Neural crest cell (in vitro differentiated cells): Measurements from ENCODE around the gene LMX1B. TPM values are rescaled to one million over a fixed set of nuclear protein-coding genes. Genes with fewer than 3 reads are reported as not detected.

ENCODE experiments used
- DNase-seq: peaks from one replicate; pipeline ENCODE4 v3.0.0; 2021; ENCODE audit warnings: low read depth, mixed read lengths, low spot score
- H3K27ac Mint-ChIP-seq: one replicate; pipeline ENCODE4 v1.8.0; 2021; ENCODE audit warnings: mild to moderate bottlenecking, mixed read lengths; ENCODE audit not compliant: unreplicated experiment
- H3K27me3 Mint-ChIP-seq: 2 replicates; pipeline ENCODE4 v1.8.0; 2021; ENCODE audit warnings: low read depth, mild to moderate bottlenecking, mixed read lengths
- H3K36me3 Mint-ChIP-seq: 2 replicates; pipeline ENCODE4 v1.8.0; 2021; ENCODE audit warnings: low read depth, mild to moderate bottlenecking, mixed read lengths
- H3K4me1 Mint-ChIP-seq: 2 replicates; pipeline ENCODE4 v1.8.0; 2021; ENCODE audit warnings: mixed read lengths
- H3K4me3 Mint-ChIP-seq: one replicate; pipeline ENCODE4 v1.8.0; 2021; ENCODE audit warnings: mild to moderate bottlenecking, mixed read lengths
- H3K9me3 Mint-ChIP-seq: 2 replicates; pipeline ENCODE4 v1.8.0; 2021; ENCODE audit warnings: mixed read lengths
- total RNA-seq: library from RNA; stranded (reverse); gene quantifications from 2 replicates; pipeline ENCODE4 v1.2.1, GENCODE V29; 2021
- TF ChIP-seq, protein P1 (sequence below): fragments of 200-600 bp; sonication (generic); conservative IDR thresholded peaks from 2 replicates; pipeline ENCODE4 v1.5.0; 2021; ENCODE audit warnings: antibody characterized with exemption, mild to moderate bottlenecking

Gene LMX1B
- total RNA-seq, 1 donor from 2014 or later, result 10.5 TPM

DNA sequence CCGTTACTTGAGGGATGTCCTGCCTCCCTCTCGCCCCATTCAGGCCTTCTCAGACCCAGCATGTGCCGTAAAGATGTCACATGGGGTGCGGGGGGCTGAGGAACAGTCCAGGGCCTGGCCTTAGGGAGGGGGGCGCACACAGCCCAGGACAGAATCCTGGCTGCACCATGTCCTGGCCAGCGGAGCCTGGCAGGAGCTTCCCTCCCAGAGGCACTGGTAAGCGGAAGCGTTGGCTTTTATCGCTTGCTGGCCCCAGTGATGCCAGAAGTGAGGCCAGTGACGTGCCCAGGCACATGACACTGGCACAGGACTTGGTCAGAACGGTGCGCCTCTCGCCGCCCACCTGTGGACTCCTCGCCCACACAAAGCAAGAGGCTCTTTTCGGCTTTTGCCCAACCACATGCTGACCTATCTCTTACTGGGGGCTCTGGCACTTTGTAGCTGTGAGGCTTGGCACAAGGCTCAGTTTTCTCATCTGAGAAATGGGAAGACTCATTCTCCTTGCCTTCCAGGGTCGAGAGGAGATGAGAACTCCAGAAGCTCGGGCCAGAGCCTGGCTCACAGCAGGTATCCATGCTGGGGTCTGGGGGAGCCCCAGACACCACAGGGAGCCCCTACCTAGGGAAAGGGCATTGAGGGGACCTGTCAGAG, 59.0 kb downstream of the LMX1B start:
- Mint-ChIP-seq H3K9me3 (no peaks in the 10 kb centered on the region), H3K36me3 (no peaks in the 10 kb centered on the region), H3K4me3 (no peak overlapping the region), H3K27ac (no peak overlapping the region), H3K27me3 (peaks cover 50% of the 10 kb centered on the region), H3K4me1 (peaks cover 29% of the 10 kb centered on the region)
- no peak for DNase-seq
- TF ChIP-seq, protein P1, sequence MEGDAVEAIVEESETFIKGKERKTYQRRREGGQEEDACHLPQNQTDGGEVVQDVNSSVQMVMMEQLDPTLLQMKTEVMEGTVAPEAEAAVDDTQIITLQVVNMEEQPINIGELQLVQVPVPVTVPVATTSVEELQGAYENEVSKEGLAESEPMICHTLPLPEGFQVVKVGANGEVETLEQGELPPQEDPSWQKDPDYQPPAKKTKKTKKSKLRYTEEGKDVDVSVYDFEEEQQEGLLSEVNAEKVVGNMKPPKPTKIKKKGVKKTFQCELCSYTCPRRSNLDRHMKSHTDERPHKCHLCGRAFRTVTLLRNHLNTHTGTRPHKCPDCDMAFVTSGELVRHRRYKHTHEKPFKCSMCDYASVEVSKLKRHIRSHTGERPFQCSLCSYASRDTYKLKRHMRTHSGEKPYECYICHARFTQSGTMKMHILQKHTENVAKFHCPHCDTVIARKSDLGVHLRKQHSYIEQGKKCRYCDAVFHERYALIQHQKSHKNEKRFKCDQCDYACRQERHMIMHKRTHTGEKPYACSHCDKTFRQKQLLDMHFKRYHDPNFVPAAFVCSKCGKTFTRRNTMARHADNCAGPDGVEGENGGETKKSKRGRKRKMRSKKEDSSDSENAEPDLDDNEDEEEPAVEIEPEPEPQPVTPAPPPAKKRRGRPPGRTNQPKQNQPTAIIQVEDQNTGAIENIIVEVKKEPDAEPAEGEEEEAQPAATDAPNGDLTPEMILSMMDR, result no peak

DNA sequence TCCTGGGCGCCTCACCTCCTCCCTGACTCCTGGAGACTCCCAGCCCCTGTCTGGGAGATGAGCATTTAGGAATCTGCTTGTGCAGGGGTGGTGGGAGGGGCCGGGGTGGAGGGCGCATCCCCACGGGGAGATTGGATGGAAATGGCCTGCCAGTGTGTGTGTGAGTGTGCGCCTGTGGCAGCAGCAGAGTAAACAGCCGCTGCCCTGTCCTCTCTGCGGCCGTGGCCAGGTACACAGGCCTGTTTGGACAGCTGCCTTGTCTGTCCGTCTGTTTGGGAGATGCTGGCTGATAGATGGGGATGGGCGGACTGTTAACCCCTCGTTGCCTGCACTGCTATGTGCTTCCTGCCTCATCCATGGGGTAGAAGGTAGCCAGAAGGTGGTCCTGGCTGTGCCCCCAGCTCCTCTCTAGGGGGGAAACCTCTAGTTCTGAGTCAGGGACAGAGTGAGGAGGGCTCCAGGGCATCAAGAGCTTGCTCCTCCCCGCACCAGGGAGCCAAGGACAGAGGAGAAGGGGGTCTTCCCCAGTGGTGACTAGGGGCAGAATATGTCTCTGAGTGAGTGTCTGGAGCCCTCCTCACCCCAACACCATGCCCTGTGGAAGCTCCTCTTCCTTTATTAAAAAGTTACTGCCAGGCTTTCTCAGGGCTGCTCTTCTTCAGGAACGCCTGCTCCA, 60.1 kb downstream of the LMX1B start:
- TF ChIP-seq, protein P1, result no peak
- Mint-ChIP-seq H3K36me3 (no peaks in the 10 kb centered on the region), H3K27me3 (peaks cover 61% of the 10 kb centered on the region), H3K4me3 (no peak overlapping the region), H3K4me1 (peaks cover 31% of the 10 kb centered on the region), H3K9me3 (no peaks in the 10 kb centered on the region), H3K27ac (no peak overlapping the region)
- no peak for DNase-seq

DNA sequence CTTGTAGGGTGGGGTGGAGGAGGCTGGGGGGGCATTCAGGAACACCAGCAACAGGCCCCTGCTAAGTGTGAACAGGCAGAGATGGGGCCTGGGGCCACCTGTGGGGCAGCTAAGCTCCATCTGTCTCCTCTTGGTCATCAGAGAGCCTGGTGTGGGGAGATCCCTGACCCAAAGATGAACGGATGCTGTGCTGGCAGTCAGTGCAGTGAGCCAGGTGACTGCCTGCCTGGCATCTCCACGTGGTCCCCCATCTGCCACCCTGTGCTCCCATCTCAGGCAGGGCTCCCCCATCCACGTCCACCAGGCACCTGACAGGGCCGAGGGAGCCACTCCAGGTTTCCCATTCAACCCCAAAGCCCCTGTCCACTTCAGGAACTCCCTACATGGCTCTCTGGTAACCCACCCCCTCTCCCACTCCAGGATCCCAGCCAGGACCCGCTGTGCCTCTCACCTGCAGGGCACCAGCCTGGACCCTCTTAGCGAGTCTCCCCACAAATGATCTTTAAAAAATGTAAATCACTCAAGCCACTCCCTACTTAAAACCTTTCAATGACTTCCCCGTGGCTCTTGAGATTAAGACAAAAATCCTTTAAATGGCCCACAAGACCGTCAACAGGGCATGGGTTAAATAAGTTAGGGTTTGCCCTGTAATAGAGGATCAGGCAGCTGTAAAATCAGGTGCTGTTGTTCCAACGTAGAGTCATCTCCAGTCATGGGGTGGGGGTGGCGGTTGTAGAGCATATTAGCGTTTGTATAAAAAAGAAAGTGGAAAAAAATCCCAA, 60.8 kb downstream of the LMX1B start:
- Mint-ChIP-seq H3K4me1 (peaks cover 31% of the 10 kb centered on the region), H3K9me3 (no peaks in the 10 kb centered on the region), H3K4me3 (no peak overlapping the region), H3K27ac (no peak overlapping the region), H3K27me3 (peaks cover 68% of the 10 kb centered on the region), H3K36me3 (no peaks in the 10 kb centered on the region)
- DNase-seq, result no peak
- TF ChIP-seq, protein P1, result no peak

DNA sequence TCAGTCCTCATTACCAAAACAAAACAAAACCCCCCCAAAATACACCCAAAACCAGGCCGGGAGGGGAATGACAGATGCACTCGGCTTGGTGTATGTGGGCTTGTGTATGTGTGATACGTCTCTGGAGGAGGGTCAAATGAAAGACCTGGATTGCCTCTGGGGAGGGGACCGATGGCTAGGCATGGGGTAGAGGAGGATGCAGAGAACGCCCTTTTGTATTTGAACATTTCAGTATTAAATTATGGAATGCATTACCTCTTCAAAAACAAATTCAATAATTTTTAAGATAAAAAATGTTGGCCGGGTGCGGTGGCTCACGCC, 61.4 kb downstream of the LMX1B start:
- no peak for DNase-seq
- no peaks in the 10 kb centered on the region for H3K36me3 Mint-ChIP-seq
- H3K4me3 Mint-ChIP-seq, result no peak overlapping the region
- H3K4me1 Mint-ChIP-seq, result peaks cover 31% of the 10 kb centered on the region
- peaks cover 74% of the 10 kb centered on the region for H3K27me3 Mint-ChIP-seq
- H3K9me3 Mint-ChIP-seq, result no peaks in the 10 kb centered on the region
- TF ChIP-seq, protein P1, result no peak
- no peak overlapping the region for H3K27ac Mint-ChIP-seq

DNA sequence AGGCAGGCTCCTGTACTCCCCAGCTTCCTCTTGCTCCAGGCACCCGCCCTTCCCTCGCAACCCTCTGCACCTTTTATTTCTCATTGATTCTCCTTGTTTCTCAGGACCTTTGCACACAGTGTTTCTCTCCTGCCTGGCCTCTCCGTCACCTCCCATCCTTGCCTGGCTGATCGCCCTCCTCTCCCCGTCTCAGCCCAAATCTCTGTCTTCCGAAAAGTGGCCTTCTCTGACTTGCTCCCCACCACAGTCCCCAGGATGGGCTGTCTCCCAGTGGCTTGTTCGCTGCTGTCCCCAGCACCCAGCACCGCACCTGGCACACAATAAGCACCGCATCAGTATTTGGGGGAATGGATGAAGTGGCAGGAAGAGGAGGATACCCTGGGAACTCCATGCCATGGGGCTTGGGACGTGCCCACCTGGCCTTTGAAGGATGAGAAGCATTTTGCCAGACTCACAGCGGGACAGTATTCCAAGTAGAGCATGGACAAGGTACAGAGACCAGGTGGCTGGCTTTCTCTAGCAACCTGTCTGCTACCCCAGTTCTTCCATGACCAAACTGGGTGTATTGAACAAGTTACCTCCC, 62.5 kb downstream of the LMX1B start:
- Mint-ChIP-seq H3K27me3 (peaks cover 85% of the 10 kb centered on the region), H3K27ac (no peak overlapping the region), H3K4me1 (peaks cover 26% of the 10 kb centered on the region), H3K4me3 (no peak overlapping the region), H3K9me3 (no peaks in the 10 kb centered on the region), H3K36me3 (no peaks in the 10 kb centered on the region)
- TF ChIP-seq, protein P1, result no peak
- no peak for DNase-seq
